Measurements from ENCODE around the gene CCDC9. TPM values are rescaled to one million over a fixed set of nuclear protein-coding genes. Genes with fewer than 3 reads are reported as not detected.

CCDC9 gene
- total RNA-seq, 1 donor from 2014 or later = 36.9 TPM

GRCh38 chr19:47231215-47232054 lies 24.9 kb upstream of the CCDC9 start:
- intact Hi-C loops (cut with micrococcal nuclease) = loop anchor here (1.0 kb wide), 1 partner anchor 10 kb away; no protein-coding TSS in a partner anchor

- intact Hi-C loops (cut with micrococcal nuclease) = no loop called here
These were observed 23.7 kb upstream of the CCDC9 start for GRCh38 chr19:47232422-47233211.

GRCh38 chr19:47236072-47236675 lies 20.2 kb upstream of the CCDC9 start:
- intact Hi-C loops (cut with micrococcal nuclease) = no loop called here

GRCh38 chr19:47239152-47239551 lies 17.2 kb upstream of the CCDC9 start:
- intact Hi-C loops (cut with micrococcal nuclease) = no loop called here

- intact Hi-C loops (cut with micrococcal nuclease) = loop anchor here (10.0 kb wide), 1 partner anchor 525 kb away; the partner anchor contains the start of gene PRKD2
These were observed 16.6 kb upstream of the CCDC9 start for GRCh38 chr19:47239610-47240296.

GRCh38 chr19:47240556-47240955 lies 15.8 kb upstream of the CCDC9 start:
- intact Hi-C loops (cut with micrococcal nuclease) = loop anchor here (10.0 kb wide), 1 partner anchor 526 kb away; the partner anchor contains the start of gene PRKD2

- intact Hi-C loops (cut with micrococcal nuclease) = loop anchor here (1.0 to 10.0 kb wide), 2 partner anchors 10 to 526 kb away; partner anchors contain the start of genes BBC3 and PRKD2
These were observed 15.1 kb upstream of the CCDC9 start for GRCh38 chr19:47240996-47241918.

GRCh38 chr19:47241919-47242577 lies 14.3 kb upstream of the CCDC9 start:
- intact Hi-C loops (cut with micrococcal nuclease) = loop anchor here (1.0 to 10.0 kb wide), 2 partner anchors 11 to 527 kb away; partner anchors contain the start of genes BBC3 and PRKD2

GRCh38 chr19:47243364-47243775 lies 13.0 kb upstream of the CCDC9 start:
- intact Hi-C loops (cut with micrococcal nuclease) = loop anchor here (10.0 kb wide), 1 partner anchor 529 kb away; the partner anchor contains the start of gene PRKD2

GRCh38 chr19:47243776-47244547 lies 12.4 kb upstream of the CCDC9 start:
- intact Hi-C loops (cut with micrococcal nuclease) = loop anchor here (1.0 to 10.0 kb wide), 9 partner anchors 14 to 529 kb away; partner anchors contain the start of genes INAFM1 and PRKD2

- intact Hi-C loops (cut with micrococcal nuclease) = loop anchor here (1.0 to 10.0 kb wide), 3 partner anchors 98 to 533 kb away; partner anchors contain the start of gene PRKD2
These were observed 8.9 kb upstream of the CCDC9 start for GRCh38 chr19:47247308-47247990.

- intact Hi-C loops (cut with micrococcal nuclease) = loop anchor here (10.0 kb wide), 1 partner anchor 1382 kb away; the partner anchor contains the start of gene DBP
These were observed 3.3 kb upstream of the CCDC9 start for GRCh38 chr19:47253016-47253415.

GRCh38 chr19:47253467-47253881 lies 2.9 kb upstream of the CCDC9 start:
- intact Hi-C loops (cut with micrococcal nuclease) = loop anchor here (10.0 kb wide), 1 partner anchor 1381 kb away; the partner anchor contains the start of gene DBP

GRCh38 chr19:47253970-47254369 lies 2.4 kb upstream of the CCDC9 start:
- intact Hi-C loops (cut with micrococcal nuclease) = loop anchor here (10.0 kb wide), 1 partner anchor 1381 kb away; the partner anchor contains the start of gene DBP

GRCh38 chr19:47256693-47257410 lies 527 bp downstream of the CCDC9 start:
- intact Hi-C loops (cut with micrococcal nuclease) = loop anchor here (1.0 to 10.0 kb wide), 6 partner anchors 17 to 1378 kb away; partner anchors contain the start of genes AP2S1, DBP, INAFM1 and TMEM160

- intact Hi-C loops (cut with micrococcal nuclease) = loop anchor here (1.0 to 10.0 kb wide), 3 partner anchors 17 to 1377 kb away; partner anchors contain the start of genes AP2S1, DBP and INAFM1
These were observed 1.3 kb downstream of the CCDC9 start for GRCh38 chr19:47257411-47258169.
